Caco-2 (cell line): Measurements from ENCODE around the gene SMPDL3A. TPM values are rescaled to one million over a fixed set of nuclear protein-coding genes. Genes with fewer than 3 reads are reported as not detected.

ENCODE experiments used
- BruUV-seq: library from RNA; stranded (reverse); fragments of 400-500 nt; replicated peaks from 2 replicates; lab custom pipeline; 2021; lab: Mats Ljungman, UMichigan
- CTCF ChIA-PET: fragments of 300-600 bp; sonication (Branson Sonifier 250); formaldehyde crosslinking; loops from one replicate; lab custom pipeline; 2022; ENCODE audit warnings: antibody characterized with exemption; lab: Charles Lee
- POLR2A ChIA-PET: fragments of 300-600 bp; sonication (Branson Sonifier 250); formaldehyde crosslinking; loops from one replicate; lab custom pipeline; 2022; ENCODE audit warnings: antibody characterized with exemption; lab: Charles Lee
- DNase-seq, 2 experiments: peaks; one replicate each; pipeline versions ENCODE4 v3.0.0 to v3.0.0-alpha.2; 2020 to 2022
- H3K27me3 ChIP-seq: replicated peaks from 2 replicates; pipeline ENCODE4 v1.6.0; 2011; ENCODE audit warnings: low read length; ENCODE audit not compliant: control insufficient read depth, insufficient read depth
- H3K36me3 ChIP-seq: 2 replicates; pipeline ENCODE4 v1.5.1; 2011; ENCODE audit warnings: low read length; ENCODE audit not compliant: control insufficient read depth, insufficient read depth
- H3K4me1 ChIP-seq: fragments of 250-450 bp; sonication (Bioruptor Pico); 2 replicates; pipeline ENCODE4 v1.5.1; 2020; ENCODE audit warnings: mild to moderate bottlenecking
- H3K4me3 ChIP-seq: 2 replicates; pipeline ENCODE4 v1.5.1; 2011; ENCODE audit warnings: low read depth, mild to moderate bottlenecking, control low read depth, low read length
- H3K9me3 ChIP-seq: fragments of 250-450 bp; sonication (Bioruptor Pico); 2 replicates; pipeline ENCODE4 v1.5.1; 2020; ENCODE audit warnings: mild to moderate bottlenecking, moderate library complexity
- H3K27ac Mint-ChIP-seq: one replicate; pipeline ENCODE4 v1.8.0; 2022; ENCODE audit warnings: mixed read lengths; ENCODE audit not compliant: unreplicated experiment
- H3K27me3 Mint-ChIP-seq: one replicate; pipeline ENCODE4 v1.8.0; 2022; ENCODE audit warnings: mixed read lengths; ENCODE audit not compliant: insufficient read depth, unreplicated experiment
- H3K36me3 Mint-ChIP-seq: one replicate; pipeline ENCODE4 v1.8.0; 2022; ENCODE audit warnings: mild to moderate bottlenecking, mixed read lengths; ENCODE audit not compliant: insufficient read depth, unreplicated experiment
- H3K4me1 Mint-ChIP-seq: one replicate; pipeline ENCODE4 v1.8.0; 2022; ENCODE audit warnings: low read depth, mixed read lengths; ENCODE audit not compliant: unreplicated experiment
- H3K4me3 Mint-ChIP-seq: one replicate; pipeline ENCODE4 v1.8.0; 2022; ENCODE audit warnings: mild to moderate bottlenecking, moderate library complexity, mixed read lengths; ENCODE audit not compliant: unreplicated experiment
- H3K9me3 Mint-ChIP-seq: one replicate; pipeline ENCODE4 v1.8.0; 2022; ENCODE audit warnings: mixed read lengths; ENCODE audit not compliant: unreplicated experiment
- CTCF ChIP-seq, 2 experiments: fragments of 200-600 bp in 1 of 2; IDR thresholded peaks; 1 replicate in 1 of 2; 2 replicates in 1 of 2; pipeline versions ENCODE4 v1.5.1 to v1.8.0; 2011 to 2022; ENCODE audit warnings: antibody characterized with exemption in 1 of 2, control low read depth in 1 of 2, inconsistent platforms in 1 of 2, low read depth in 1 of 2, low read length in 1 of 2, mild to moderate bottlenecking in 1 of 2, moderate library complexity in 1 of 2; ENCODE audit not compliant: insufficient read depth in 1 of 2, severe bottlenecking in 1 of 2, unreplicated experiment in 1 of 2
- intact Hi-C: fragments of 100-400 bp; cut with micrococcal nuclease; formaldehyde crosslinking; loops from one replicate; pipeline ENCODE4 v1.10.0; 2022; ENCODE audit not compliant: unreplicated experiment
- total RNA-seq: library from RNA; stranded (reverse); gene quantifications from 2 replicates; pipeline ENCODE4 v1.2.3, GENCODE V29; 2022

Gene SMPDL3A
- total RNA-seq, 1 experiment from 2014 or later, result 21.7 TPM

- no TSS peak for BruUV-seq
- Mint-ChIP-seq H3K4me1 (peaks cover 14% of the 10 kb centered on the region), H3K4me3 (no peak overlapping the region), H3K9me3 (no peaks in the 10 kb centered on the region), H3K27me3 (no peaks in the 10 kb centered on the region), H3K27ac (no peak overlapping the region), H3K36me3 (no peaks in the 10 kb centered on the region)
- Histone ChIP-seq H3K27me3 (no peaks in the 10 kb centered on the region), H3K36me3 (no peaks in the 10 kb centered on the region), H3K4me1 (peaks cover 9% of the 10 kb centered on the region), H3K9me3 (no peaks in the 10 kb centered on the region), H3K4me3 (no peak overlapping the region)
- ChIA-PET CTCF (interaction anchor here (0.8 to 2.7 kb wide), 9 partner anchors 16 to 112 kb away, joined by 3 to 51 read pairs (median 7); partner anchors contain the start of gene SMPDL3A), POLR2A (no interaction called here)
- intact Hi-C loops, result loop anchor here (1.0 to 2.0 kb wide), 5 partner anchors 51 to 347 kb away; partner anchors contain the start of genes PKIB and SMPDL3A
- DNase-seq, result no peak
- TF ChIP-seq CTCF (IDR thresholded peaks at IDR 0.05; ENCODE audit: insufficient read depth in 1 of 2, low read depth in 1 of 2, low read length in 1 of 2, severe bottlenecking in 1 of 2, unreplicated experiment in 1 of 2), result no peak
Observed at GRCh38 chr6:122839906-122840305, 50.8 kb downstream of the SMPDL3A start.

GRCh38 chr6:122845464-122845863 lies 56.4 kb downstream of the SMPDL3A start:
- H3K27me3 Mint-ChIP-seq, result no peaks in the 10 kb centered on the region
- no TSS peak for BruUV-seq
- H3K4me1 ChIP-seq, result no peaks in the 10 kb centered on the region
- H3K36me3 Mint-ChIP-seq, result no peaks in the 10 kb centered on the region
- H3K4me3 Mint-ChIP-seq, result no peak overlapping the region
- H3K4me1 Mint-ChIP-seq, result peaks cover 6% of the 10 kb centered on the region
- no peak overlapping the region for H3K4me3 ChIP-seq
- no peaks in the 10 kb centered on the region for H3K9me3 ChIP-seq
- H3K36me3 ChIP-seq, result no peaks in the 10 kb centered on the region
- no peaks in the 10 kb centered on the region for H3K27me3 ChIP-seq
- no peak for DNase-seq
- ChIA-PET POLR2A (no interaction called here), CTCF (no interaction called here)
- H3K9me3 Mint-ChIP-seq, result no peaks in the 10 kb centered on the region
- TF ChIP-seq CTCF (IDR thresholded peaks at IDR 0.05; ENCODE audit: insufficient read depth in 1 of 2, low read depth in 1 of 2, low read length in 1 of 2, severe bottlenecking in 1 of 2, unreplicated experiment in 1 of 2), result no peak
- intact Hi-C loops, result no loop called here
- no peak overlapping the region for H3K27ac Mint-ChIP-seq

- Mint-ChIP-seq H3K4me1 (peaks cover 6% of the 10 kb centered on the region), H3K27ac (no peak overlapping the region), H3K4me3 (no peak overlapping the region), H3K9me3 (no peaks in the 10 kb centered on the region), H3K27me3 (no peaks in the 10 kb centered on the region), H3K36me3 (no peaks in the 10 kb centered on the region)
- BruUV-seq, result no TSS peak
- H3K27me3 ChIP-seq, result no peaks in the 10 kb centered on the region
- H3K36me3 ChIP-seq, result no peaks in the 10 kb centered on the region
- no peaks in the 10 kb centered on the region for H3K4me1 ChIP-seq
- POLR2A ChIA-PET, result no interaction called here
- TF ChIP-seq CTCF (IDR thresholded peaks at IDR 0.05; ENCODE audit: insufficient read depth in 1 of 2, low read depth in 1 of 2, low read length in 1 of 2, severe bottlenecking in 1 of 2, unreplicated experiment in 1 of 2), result no peak
- CTCF ChIA-PET, result interaction anchor here (0.6 kb wide), 1 partner anchor 48 kb away, joined by 4 read pairs; no protein-coding TSS in a partner anchor
- no peak overlapping the region for H3K4me3 ChIP-seq
- no peak for DNase-seq
- intact Hi-C loops, result no loop called here
- no peaks in the 10 kb centered on the region for H3K9me3 ChIP-seq
Observed at GRCh38 chr6:122845916-122846612, 57.0 kb downstream of the SMPDL3A start.
